HG03354 (cell line): Measurements from ENCODE around the gene PILRA.
"Not testable (repeated sequence)": the region's sequence is repeated elsewhere in the genome, so short reads cannot be mapped to it uniquely, and the experiment has no call there.

Experiments
- ATAC-seq: cut with Tn5 transposase; IDR thresholded peaks from one replicate; pipeline ENCODE4 v1.9.1; 2021; ENCODE audit warnings: mild to moderate bottlenecking; ENCODE audit not compliant: unreplicated experiment, poor library complexity, severe bottlenecking

PILRA gene

GRCh38 chr7:100356416-100357068 lies 16.7 kb upstream of the PILRA start:
- ATAC-seq: no peak

GRCh38 chr7:100357131-100357561 lies 16.1 kb upstream of the PILRA start:
- no peak for ATAC-seq

- no peak for ATAC-seq
Observed at GRCh38 chr7:100358027-100358856, 15.0 kb upstream of the PILRA start, which contains the start of gene PILRB. PILRB (plus strand) TSS chr7:100358117; CDS start chr7:100358303, 186 bp downstream.

GRCh38 chr7:100358857-100359212 lies 14.5 kb upstream of the PILRA start:
- ATAC-seq: no peak

GRCh38 chr7:100360135-100360854 lies 13.0 kb upstream of the PILRA start:
- no peak for ATAC-seq

GRCh38 chr7:100363098-100363497 lies 10.2 kb upstream of the PILRA start:
- ATAC-seq: no peak

- ATAC-seq: not testable (repeated sequence)
Observed at GRCh38 chr7:100363797-100364196, 9.5 kb upstream of the PILRA start.

GRCh38 chr7:100364480-100364879 lies 8.8 kb upstream of the PILRA start:
- no peak for ATAC-seq

- ATAC-seq: not testable (repeated sequence)
Observed at GRCh38 chr7:100365998-100366367, 7.3 kb upstream of the PILRA start.

- ATAC-seq: no peak
Observed at GRCh38 chr7:100366411-100367250, 6.7 kb upstream of the PILRA start.

GRCh38 chr7:100367251-100367620 lies 6.1 kb upstream of the PILRA start:
- no peak for ATAC-seq

GRCh38 chr7:100367676-100368613 lies 5.3 kb upstream of the PILRA start:
- ATAC-seq: no peak

- ATAC-seq: peak; percentile 73
Observed at GRCh38 chr7:100369105-100369504, 4.2 kb upstream of the PILRA start.

- ATAC-seq: no peak
Observed at GRCh38 chr7:100370303-100370702, 3.0 kb upstream of the PILRA start.

- no peak for ATAC-seq
Observed at GRCh38 chr7:100370746-100371145, 2.5 kb upstream of the PILRA start.

- ATAC-seq: no peak
Observed at GRCh38 chr7:100371561-100372171, 1.6 kb upstream of the PILRA start.

- no peak for ATAC-seq
Observed at GRCh38 chr7:100372256-100372655, 1.0 kb upstream of the PILRA start.

GRCh38 chr7:100372694-100373093 lies 593 bp upstream of the PILRA start:
- no peak for ATAC-seq
